Measurements from ENCODE around the gene PDE3A.

DNA sequence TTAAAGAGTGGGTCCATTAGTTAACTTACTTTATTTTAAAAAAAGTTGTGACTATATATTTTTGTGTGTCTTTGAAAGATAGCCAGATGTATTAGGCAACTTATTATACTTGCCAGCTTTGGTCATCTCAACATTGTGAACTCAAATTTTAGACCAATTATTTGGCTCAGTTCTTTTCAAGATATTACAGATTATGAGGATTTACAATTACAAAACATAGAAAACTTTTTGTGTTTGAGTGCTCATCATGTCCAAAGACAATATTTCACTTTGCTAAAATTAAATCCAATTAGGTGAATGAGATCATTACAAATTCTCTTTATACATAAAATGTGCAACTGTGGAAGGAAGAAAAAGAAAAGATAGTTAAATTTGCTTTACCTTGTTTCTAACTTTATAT is 18.3 kb upstream of the PDE3A start:
- TF ChIP-seq, protein P1, sequence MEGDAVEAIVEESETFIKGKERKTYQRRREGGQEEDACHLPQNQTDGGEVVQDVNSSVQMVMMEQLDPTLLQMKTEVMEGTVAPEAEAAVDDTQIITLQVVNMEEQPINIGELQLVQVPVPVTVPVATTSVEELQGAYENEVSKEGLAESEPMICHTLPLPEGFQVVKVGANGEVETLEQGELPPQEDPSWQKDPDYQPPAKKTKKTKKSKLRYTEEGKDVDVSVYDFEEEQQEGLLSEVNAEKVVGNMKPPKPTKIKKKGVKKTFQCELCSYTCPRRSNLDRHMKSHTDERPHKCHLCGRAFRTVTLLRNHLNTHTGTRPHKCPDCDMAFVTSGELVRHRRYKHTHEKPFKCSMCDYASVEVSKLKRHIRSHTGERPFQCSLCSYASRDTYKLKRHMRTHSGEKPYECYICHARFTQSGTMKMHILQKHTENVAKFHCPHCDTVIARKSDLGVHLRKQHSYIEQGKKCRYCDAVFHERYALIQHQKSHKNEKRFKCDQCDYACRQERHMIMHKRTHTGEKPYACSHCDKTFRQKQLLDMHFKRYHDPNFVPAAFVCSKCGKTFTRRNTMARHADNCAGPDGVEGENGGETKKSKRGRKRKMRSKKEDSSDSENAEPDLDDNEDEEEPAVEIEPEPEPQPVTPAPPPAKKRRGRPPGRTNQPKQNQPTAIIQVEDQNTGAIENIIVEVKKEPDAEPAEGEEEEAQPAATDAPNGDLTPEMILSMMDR (IDR thresholded peaks at IDR 0.05 in 2 of 3, conservative IDR thresholded peaks at IDR 0.05 in 1 of 3; ENCODE audit: control insufficient read depth in 2 of 3, extremely low read depth in 1 of 3, insufficient read depth in 1 of 3, low read depth in 3 of 3, low read length in 3 of 3), result no peak
- TF ChIP-seq POLR2A (IDR thresholded peaks at IDR 0.05; ENCODE audit: low read depth, low read length) (no peak), SKIL (IDR thresholded peaks at IDR 0.05; ENCODE audit: low read depth, poor library complexity, severe bottlenecking) (no peak), REST (IDR thresholded peaks at IDR 0.05; ENCODE audit: low read depth, low read length) (no peak), EZH2 (IDR thresholded peaks at IDR 0.05; ENCODE audit: borderline replicate concordance, control insufficient read depth, low read depth, low read length) (no peak), POLR2AphosphoS5 (IDR thresholded peaks at IDR 0.05; ENCODE audit: low read length) (no peak), ZNF274 (IDR thresholded peaks at IDR 0.05; ENCODE audit: insufficient read depth, insufficient read length) (no peak)
